HepG2 (cell line): Measurements from ENCODE around the gene GPR149. TPM values are rescaled to one million over a fixed set of nuclear protein-coding genes. Genes with fewer than 3 reads are reported as not detected.

Experiments used
- FOXA3 ChIP-seq: IDR thresholded peaks from 2 replicates; pipeline ENCODE4 v1.6.1; 2016; ENCODE audit warnings: missing genetic modification reagents, missing compliant biosample characterization
- FOXK2 ChIP-seq: fragments of 450-650 bp; IDR thresholded peaks from 2 replicates; pipeline ENCODE4 v1.6.1; 2016
- HDAC2 ChIP-seq: sonication (generic); formaldehyde crosslinking; IDR thresholded peaks from 2 replicates; pipeline ENCODE4 v1.4.0; 2020; ENCODE audit warnings: missing genetic modification reagents
- HNF4G ChIP-seq, 2 experiments: sonication (generic) in 1 of 2; formaldehyde crosslinking in 1 of 2; IDR thresholded peaks; 2 replicates each; pipeline versions ENCODE4 v1.4.0 to v1.6.1; 2011 to 2020; ENCODE audit warnings: borderline replicate concordance in 2 of 2, low read depth in 2 of 2, mild to moderate bottlenecking in 2 of 2, low read length in 1 of 2, missing genetic modification reagents in 1 of 2, moderate library complexity in 1 of 2
- NONO ChIP-seq, 2 experiments: fragments of 450-650 bp in 1 of 2; sonication (generic) in 1 of 2; formaldehyde crosslinking in 1 of 2; IDR thresholded peaks in 1 of 2; conservative IDR thresholded peaks in 1 of 2; 2 replicates each; pipeline versions ENCODE4 v1.6.1 to v1.8.0; 2017 to 2022; ENCODE audit warnings: mild to moderate bottlenecking in 1 of 2, missing genetic modification reagents in 1 of 2, moderate library complexity in 1 of 2
- NR2F6 ChIP-seq, 2 experiments: IDR thresholded peaks; 2 replicates each; pipeline ENCODE4 v1.6.1; 2016; ENCODE audit warnings: antibody characterized with exemption in 1 of 2, mild to moderate bottlenecking in 1 of 2
- SETDB1 ChIP-seq: sonication (generic); formaldehyde crosslinking; IDR thresholded peaks from 2 replicates; pipeline ENCODE4 v1.5.1; 2020; ENCODE audit warnings: missing genetic modification reagents, mild to moderate bottlenecking, borderline replicate concordance
- TBP ChIP-seq: sonication (generic); formaldehyde crosslinking; IDR thresholded peaks from 2 replicates; pipeline ENCODE4 v1.5.0; 2020; ENCODE audit warnings: missing genetic modification reagents
- TMF1 ChIP-seq: sonication (generic); formaldehyde crosslinking; IDR thresholded peaks from 2 replicates; pipeline ENCODE4 v1.8.1; 2022; ENCODE audit warnings: low read depth, missing genetic modification reagents
- TRIM24 ChIP-seq: sonication (generic); formaldehyde crosslinking; IDR thresholded peaks from 2 replicates; pipeline ENCODE4 v1.8.0; 2022; ENCODE audit warnings: mild to moderate bottlenecking, missing genetic modification reagents
- ZNF121 ChIP-seq: sonication (generic); formaldehyde crosslinking; IDR thresholded peaks from 2 replicates; pipeline ENCODE4 v1.5.0; 2020; ENCODE audit warnings: mild to moderate bottlenecking, missing genetic modification reagents
- ZNF124 ChIP-seq: sonication (generic); formaldehyde crosslinking; IDR thresholded peaks from 2 replicates; pipeline ENCODE4 v1.4.0; 2020; ENCODE audit warnings: missing genetic modification reagents
- ZNF326 ChIP-seq: sonication (generic); formaldehyde crosslinking; IDR thresholded peaks from 2 replicates; pipeline ENCODE4 v1.4.0; 2020; ENCODE audit warnings: missing genetic modification reagents, borderline replicate concordance
- ZNF530 ChIP-seq: sonication (generic); formaldehyde crosslinking; IDR thresholded peaks from 2 replicates; pipeline ENCODE4 v1.5.0; 2020; ENCODE audit warnings: low read depth, mild to moderate bottlenecking, missing genetic modification reagents
- ZNF546 ChIP-seq: sonication (generic); formaldehyde crosslinking; conservative IDR thresholded peaks from 2 replicates; pipeline ENCODE4 v1.8.1; 2023; ENCODE audit warnings: mild to moderate bottlenecking, missing genetic modification reagents
- ZNF577 ChIP-seq: sonication (generic); formaldehyde crosslinking; IDR thresholded peaks from 2 replicates; pipeline ENCODE4 v1.4.0; 2020; ENCODE audit warnings: mild to moderate bottlenecking, low read depth, missing genetic modification reagents, borderline replicate concordance
- ZSCAN20 ChIP-seq: sonication (generic); formaldehyde crosslinking; IDR thresholded peaks from 2 replicates; pipeline ENCODE4 v1.4.0; 2020; ENCODE audit warnings: missing genetic modification reagents, mild to moderate bottlenecking, borderline replicate concordance
- polyA plus RNA-seq, 8 experiments: library from polyadenylated mRNA; depleted of rRNA in 3 of 8; stranded (reverse) in 7 of 8; unstranded in 1 of 8; fragments of >200 nt; fragmentation: Illumina TruSeq in 4 of 8; extraction: Trizol in 4 of 8; gene quantifications; 2 replicates each; pipeline versions ENCODE4 v1.2.1 to v1.2.3, GENCODE V29; 2011 to 2016; ENCODE audit warnings: low read depth in 4 of 8, missing spikeins in 1 of 8, mixed read lengths in 1 of 8; ENCODE audit not compliant: insufficient read depth in 1 of 8
- total RNA-seq, 5 experiments: library from RNA; depleted of rRNA; stranded (reverse); fragments of >200 nt; fragmentation: Illumina TruSeq; extraction: Trizol; gene quantifications; 2 replicates each; pipeline ENCODE4 v1.2.3, GENCODE V29; 2016; ENCODE audit warnings: low read depth in 1 of 5
- TF ChIP-seq, protein P1 (sequence below): IDR thresholded peaks from 2 replicates; pipeline ENCODE4 v1.6.1; 2018; ENCODE audit warnings: missing genetic modification reagents, mild to moderate bottlenecking, missing compliant biosample characterization
- TF ChIP-seq, protein P2 (sequence below): IDR thresholded peaks from 2 replicates; pipeline ENCODE4 v1.6.1; 2016; ENCODE audit warnings: low read depth, borderline replicate concordance
- TF ChIP-seq, protein P3 (sequence below): sonication (generic); formaldehyde crosslinking; IDR thresholded peaks from 2 replicates; pipeline ENCODE4 v1.8.0; 2022; ENCODE audit warnings: mild to moderate bottlenecking, missing genetic modification reagents, moderate library complexity
- TF ChIP-seq, protein P4 (sequence below): sonication (generic); formaldehyde crosslinking; IDR thresholded peaks from 2 replicates; pipeline ENCODE4 v1.4.0; 2020; ENCODE audit warnings: mild to moderate bottlenecking, missing genetic modification reagents, borderline replicate concordance
- TF ChIP-seq, protein P5 (sequence below): sonication (generic); formaldehyde crosslinking; IDR thresholded peaks from 2 replicates; pipeline ENCODE4 v1.5.0; 2020; ENCODE audit warnings: mild to moderate bottlenecking, missing genetic modification reagents, borderline replicate concordance

GPR149 gene
- total and polyA plus RNA-seq, 2 of the 13 experiments (the other 11 are each of a cell fraction or from before 2014, with no cell fraction given) = not detected

DNA sequence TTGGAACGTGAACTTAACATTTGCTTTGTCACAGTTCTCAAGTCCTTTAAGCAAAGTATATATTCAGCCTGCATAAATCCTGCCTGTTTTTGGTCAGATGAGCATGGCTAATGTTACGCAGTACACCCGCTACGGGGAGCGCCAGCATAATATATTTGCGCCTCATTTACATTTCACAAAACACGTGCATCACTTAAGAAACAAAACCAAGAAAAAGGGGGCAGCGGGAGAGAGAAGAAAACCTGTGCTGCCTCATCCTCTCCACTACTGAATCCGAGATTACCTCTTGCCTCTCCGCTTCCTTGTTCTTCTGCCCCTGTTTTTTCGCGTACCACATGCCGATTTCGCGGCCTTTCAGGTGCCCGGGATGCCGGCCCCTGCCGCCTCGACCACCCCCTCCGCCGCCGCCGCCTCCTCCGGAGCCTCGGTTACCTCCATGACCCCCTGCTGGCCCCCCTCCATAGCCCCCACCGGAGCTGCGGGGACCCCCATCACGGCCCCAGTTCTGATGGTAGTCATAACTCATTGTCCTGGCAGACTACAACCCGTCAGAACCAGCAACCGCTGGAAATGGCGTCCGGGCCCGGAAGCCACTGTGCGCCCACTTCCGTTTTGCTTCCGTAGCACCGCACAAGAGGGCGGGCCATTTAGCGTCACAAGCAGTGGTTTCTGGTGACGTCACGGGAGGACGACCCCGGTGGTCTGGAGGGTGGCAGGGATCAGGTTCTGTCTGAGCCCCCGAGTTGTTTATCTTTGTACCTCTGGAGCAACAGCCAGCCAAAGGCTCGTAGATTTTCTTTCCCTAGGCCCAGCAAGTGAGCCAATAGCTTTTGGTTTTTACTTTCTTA lies 105.9 kb downstream of the GPR149 start, which contains the start of gene DHX36 (continued):
- TF ChIP-seq, protein P1, sequence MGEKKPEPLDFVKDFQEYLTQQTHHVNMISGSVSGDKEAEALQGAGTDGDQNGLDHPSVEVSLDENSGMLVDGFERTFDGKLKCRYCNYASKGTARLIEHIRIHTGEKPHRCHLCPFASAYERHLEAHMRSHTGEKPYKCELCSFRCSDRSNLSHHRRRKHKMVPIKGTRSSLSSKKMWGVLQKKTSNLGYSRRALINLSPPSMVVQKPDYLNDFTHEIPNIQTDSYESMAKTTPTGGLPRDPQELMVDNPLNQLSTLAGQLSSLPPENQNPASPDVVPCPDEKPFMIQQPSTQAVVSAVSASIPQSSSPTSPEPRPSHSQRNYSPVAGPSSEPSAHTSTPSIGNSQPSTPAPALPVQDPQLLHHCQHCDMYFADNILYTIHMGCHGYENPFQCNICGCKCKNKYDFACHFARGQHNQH (CRISPR knock-in tag) = peak; percentile 70; the same call in 1 of the 2 replicates
- TF ChIP-seq SETDB1 (CRISPR knock-in tag) (no peak), TMF1 (CRISPR knock-in tag) (no peak), HDAC2 (CRISPR knock-in tag) (no peak), ZNF530 (CRISPR knock-in tag) (no peak), FOXK2 (no peak), ZNF546 (0 out of 2 replicates have a peak, but pooled peaks have one; percentile 44), TBP (CRISPR knock-in tag) (no peak), TRIM24 (CRISPR knock-in tag) (no peak), ZSCAN20 (CRISPR knock-in tag) (no peak), NR2F6 (IDR thresholded peaks at IDR 0.05) (no peak), NR2F6 (CRISPR knock-in tag; IDR thresholded peaks at IDR 0.05) (peak; percentile 36; the same call in 1 of the 2 replicates), HNF4G (IDR thresholded peaks at IDR 0.05; ENCODE audit: borderline replicate concordance, low read depth, low read length) (no peak; the same call in 1 of the 2 replicates), HNF4G (CRISPR knock-in tag; IDR thresholded peaks at IDR 0.05; ENCODE audit: borderline replicate concordance, low read depth) (no peak; the same call in 1 of the 2 replicates), NONO (IDR thresholded peaks at IDR 0.05) (no peak), NONO (CRISPR knock-in tag; conservative IDR thresholded peaks at IDR 0.05) (peak; percentile 74), ZNF577 (CRISPR knock-in tag) (no peak), ZNF124 (CRISPR knock-in tag) (no peak), ZNF121 (no peak), ZNF326 (CRISPR knock-in tag) (no peak), FOXA3 (CRISPR knock-in tag) (peak; percentile 33; the same call in 1 of the 2 replicates)
- TF ChIP-seq, protein P2, sequence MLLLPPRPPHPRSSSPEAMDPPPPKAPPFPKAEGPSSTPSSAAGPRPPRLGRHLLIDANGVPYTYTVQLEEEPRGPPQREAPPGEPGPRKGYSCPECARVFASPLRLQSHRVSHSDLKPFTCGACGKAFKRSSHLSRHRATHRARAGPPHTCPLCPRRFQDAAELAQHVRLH = no peak
- TF ChIP-seq, protein P3, sequence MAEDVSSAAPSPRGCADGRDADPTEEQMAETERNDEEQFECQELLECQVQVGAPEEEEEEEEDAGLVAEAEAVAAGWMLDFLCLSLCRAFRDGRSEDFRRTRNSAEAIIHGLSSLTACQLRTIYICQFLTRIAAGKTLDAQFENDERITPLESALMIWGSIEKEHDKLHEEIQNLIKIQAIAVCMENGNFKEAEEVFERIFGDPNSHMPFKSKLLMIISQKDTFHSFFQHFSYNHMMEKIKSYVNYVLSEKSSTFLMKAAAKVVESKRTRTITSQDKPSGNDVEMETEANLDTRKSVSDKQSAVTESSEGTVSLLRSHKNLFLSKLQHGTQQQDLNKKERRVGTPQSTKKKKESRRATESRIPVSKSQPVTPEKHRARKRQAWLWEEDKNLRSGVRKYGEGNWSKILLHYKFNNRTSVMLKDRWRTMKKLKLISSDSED (CRISPR knock-in tag) = no peak
- TF ChIP-seq, protein P4, sequence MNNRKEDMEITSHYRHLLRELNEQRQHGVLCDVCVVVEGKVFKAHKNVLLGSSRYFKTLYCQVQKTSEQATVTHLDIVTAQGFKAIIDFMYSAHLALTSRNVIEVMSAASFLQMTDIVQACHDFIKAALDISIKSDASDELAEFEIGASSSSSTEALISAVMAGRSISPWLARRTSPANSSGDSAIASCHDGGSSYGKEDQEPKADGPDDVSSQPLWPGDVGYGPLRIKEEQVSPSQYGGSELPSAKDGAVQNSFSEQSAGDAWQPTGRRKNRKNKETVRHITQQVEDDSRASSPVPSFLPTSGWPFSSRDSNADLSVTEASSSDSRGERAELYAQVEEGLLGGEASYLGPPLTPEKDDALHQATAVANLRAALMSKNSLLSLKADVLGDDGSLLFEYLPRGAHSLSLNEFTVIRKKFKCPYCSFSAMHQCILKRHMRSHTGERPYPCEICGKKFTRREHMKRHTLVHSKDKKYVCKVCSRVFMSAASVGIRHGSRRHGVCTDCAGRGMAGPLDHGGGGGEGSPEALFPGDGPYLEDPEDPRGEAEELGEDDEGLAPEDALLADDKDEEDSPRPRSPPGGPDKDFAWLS (CRISPR knock-in tag) = no peak
- TF ChIP-seq, protein P5, sequence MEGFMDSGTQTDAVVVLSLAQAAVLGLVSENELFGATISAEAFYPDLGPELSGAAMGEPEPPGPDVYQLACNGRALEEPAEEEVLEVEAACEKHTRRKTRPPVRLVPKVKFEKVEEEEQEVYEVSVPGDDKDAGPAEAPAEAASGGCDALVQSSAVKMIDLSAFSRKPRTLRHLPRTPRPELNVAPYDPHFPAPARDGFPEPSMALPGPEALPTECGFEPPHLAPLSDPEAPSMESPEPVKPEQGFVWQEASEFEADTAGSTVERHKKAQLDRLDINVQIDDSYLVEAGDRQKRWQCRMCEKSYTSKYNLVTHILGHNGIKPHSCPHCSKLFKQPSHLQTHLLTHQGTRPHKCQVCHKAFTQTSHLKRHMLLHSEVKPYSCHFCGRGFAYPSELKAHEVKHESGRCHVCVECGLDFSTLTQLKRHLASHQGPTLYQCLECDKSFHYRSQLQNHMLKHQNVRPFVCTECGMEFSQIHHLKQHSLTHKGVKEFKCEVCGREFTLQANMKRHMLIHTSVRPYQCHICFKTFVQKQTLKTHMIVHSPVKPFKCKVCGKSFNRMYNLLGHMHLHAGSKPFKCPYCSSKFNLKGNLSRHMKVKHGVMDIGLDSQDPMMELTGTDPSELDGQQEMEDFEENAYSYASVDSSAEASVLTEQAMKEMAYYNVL = 0 out of 2 replicates have a peak, but pooled peaks have one; percentile 25
